Neuronal stem cell (in vitro differentiated cells): Measurements from ENCODE around the gene AVPR2.

Experiments used
- DNase-seq: peaks from one replicate; pipeline ENCODE4 v3.0.0-alpha.2; 2013; ENCODE audit warnings: low spot score
- H2AFZ ChIP-seq: one replicate; pipeline ENCODE4 v1.6.1; 2013; ENCODE audit warnings: mild to moderate bottlenecking, low read length, inconsistent platforms
- H2AK5ac ChIP-seq: 2 replicates; pipeline ENCODE4 v1.6.1; 2013; ENCODE audit warnings: low read depth, mild to moderate bottlenecking, inconsistent platforms, low read length, moderate library complexity, mixed read lengths
- H2BK120ac ChIP-seq: 2 replicates; pipeline ENCODE4 v1.6.1; 2013; ENCODE audit warnings: low read depth, mild to moderate bottlenecking, inconsistent platforms, low read length, moderate library complexity, mixed read lengths
- H2BK12ac ChIP-seq: one replicate; pipeline ENCODE4 v1.6.1; 2013; ENCODE audit warnings: low read length, inconsistent platforms
- H2BK15ac ChIP-seq: 2 replicates; pipeline ENCODE4 v1.6.1; 2013; ENCODE audit warnings: mild to moderate bottlenecking, low read length, inconsistent platforms, mixed read lengths
- H2BK5ac ChIP-seq: one replicate; pipeline ENCODE4 v1.6.1; 2013; ENCODE audit warnings: inconsistent platforms, mild to moderate bottlenecking, low read length, moderate library complexity
- H3K14ac ChIP-seq: one replicate; pipeline ENCODE4 v1.6.1; 2013; ENCODE audit warnings: low read length, inconsistent platforms
- H3K18ac ChIP-seq: 2 replicates; pipeline ENCODE4 v1.6.1; 2013; ENCODE audit warnings: low read length, inconsistent platforms
- H3K23ac ChIP-seq: 2 replicates; pipeline ENCODE4 v1.6.1; 2013; ENCODE audit warnings: low read depth, mild to moderate bottlenecking, mixed read lengths, low read length, inconsistent platforms; ENCODE audit not compliant: poor library complexity
- H3K27ac ChIP-seq: replicated peaks from 3 replicates; pipeline ENCODE4 v1.5.1; 2013; ENCODE audit warnings: low read length, inconsistent platforms
- H3K27me3 ChIP-seq, 3 experiments: 2 replicates each; pipeline ENCODE4 v1.6.1; 2013; ENCODE audit warnings: low read length in 3 of 3, mild to moderate bottlenecking in 2 of 3, inconsistent platforms in 1 of 3, low read depth in 1 of 3, mixed read lengths in 1 of 3, moderate library complexity in 1 of 3; ENCODE audit not compliant: control insufficient read depth in 3 of 3, insufficient read depth in 3 of 3
- H3K36me3 ChIP-seq, 2 donors: replicated peaks in 1 of 2; 2 replicates each; pipeline ENCODE4 v1.6.1; 2013; ENCODE audit warnings: low read length in 2 of 2; ENCODE audit not compliant: control insufficient read depth in 2 of 2, insufficient read depth in 2 of 2
- H3K4ac ChIP-seq: 2 replicates; pipeline ENCODE4 v1.6.1; 2013; ENCODE audit warnings: inconsistent platforms, mild to moderate bottlenecking, low read length, moderate library complexity
- H3K4me1 ChIP-seq, 2 donors: 1 replicate in 1 of 2; 2 replicates in 1 of 2; pipeline ENCODE4 v1.6.1; 2013; ENCODE audit warnings: low read length in 2 of 2, low read depth in 1 of 2; ENCODE audit not compliant: control insufficient read depth in 2 of 2, insufficient read depth in 1 of 2
- H3K4me2 ChIP-seq: one replicate; pipeline ENCODE4 v1.6.1; 2013; ENCODE audit warnings: mild to moderate bottlenecking, low read length, inconsistent platforms; ENCODE audit not compliant: insufficient read depth, poor library complexity, severe bottlenecking
- H3K4me3 ChIP-seq, 2 donors: 2 replicates each; pipeline ENCODE4 v1.5.1; 2013; ENCODE audit warnings: low read length in 2 of 2, mild to moderate bottlenecking in 2 of 2, inconsistent platforms in 1 of 2, moderate library complexity in 1 of 2
- H3K79me1 ChIP-seq: one replicate; pipeline ENCODE4 v1.6.1; 2013; ENCODE audit warnings: low read depth, mild to moderate bottlenecking, inconsistent platforms, low read length, moderate library complexity
- H3K9ac ChIP-seq: one replicate; pipeline ENCODE4 v1.6.1; 2013; ENCODE audit warnings: mild to moderate bottlenecking, low read depth, low read length, inconsistent platforms; ENCODE audit not compliant: poor library complexity
- H3K9me3 ChIP-seq, 2 donors: replicated peaks in 1 of 2; 2 replicates each; pipeline versions ENCODE3 to v1.6.1; 2013; ENCODE audit warnings: low read length in 2 of 2, mild to moderate bottlenecking in 2 of 2, inconsistent platforms in 1 of 2, low read depth in 1 of 2, mixed read lengths in 1 of 2, moderate library complexity in 1 of 2; ENCODE audit not compliant: control insufficient read depth in 2 of 2, insufficient read depth in 1 of 2
- H4K8ac ChIP-seq: one replicate; pipeline ENCODE4 v1.6.1; 2013; ENCODE audit warnings: low read depth, mild to moderate bottlenecking, inconsistent platforms, low read length, moderate library complexity
- H4K91ac ChIP-seq: one replicate; pipeline ENCODE4 v1.6.1; 2013; ENCODE audit warnings: low read length, low read depth, mild to moderate bottlenecking, inconsistent platforms; ENCODE audit not compliant: poor library complexity
- WGBS, 2 donors: extraction: QIAGEN DNeasy Blood & Tissue Kit; methylation state at CpG; one replicate each; pipeline ENCODE4 v1.1.7; 2013; ENCODE audit warnings: missing lambda C conversion rate in 2 of 2, mixed read lengths in 1 of 2; ENCODE audit not compliant: insufficient read length in 2 of 2, insufficient replicate concordance in 1 of 2; ENCODE audit errors: extremely low coverage in 2 of 2; 5-methylcytosine and 5-hydroxymethylcytosine counted together

AVPR2 gene

DNA sequence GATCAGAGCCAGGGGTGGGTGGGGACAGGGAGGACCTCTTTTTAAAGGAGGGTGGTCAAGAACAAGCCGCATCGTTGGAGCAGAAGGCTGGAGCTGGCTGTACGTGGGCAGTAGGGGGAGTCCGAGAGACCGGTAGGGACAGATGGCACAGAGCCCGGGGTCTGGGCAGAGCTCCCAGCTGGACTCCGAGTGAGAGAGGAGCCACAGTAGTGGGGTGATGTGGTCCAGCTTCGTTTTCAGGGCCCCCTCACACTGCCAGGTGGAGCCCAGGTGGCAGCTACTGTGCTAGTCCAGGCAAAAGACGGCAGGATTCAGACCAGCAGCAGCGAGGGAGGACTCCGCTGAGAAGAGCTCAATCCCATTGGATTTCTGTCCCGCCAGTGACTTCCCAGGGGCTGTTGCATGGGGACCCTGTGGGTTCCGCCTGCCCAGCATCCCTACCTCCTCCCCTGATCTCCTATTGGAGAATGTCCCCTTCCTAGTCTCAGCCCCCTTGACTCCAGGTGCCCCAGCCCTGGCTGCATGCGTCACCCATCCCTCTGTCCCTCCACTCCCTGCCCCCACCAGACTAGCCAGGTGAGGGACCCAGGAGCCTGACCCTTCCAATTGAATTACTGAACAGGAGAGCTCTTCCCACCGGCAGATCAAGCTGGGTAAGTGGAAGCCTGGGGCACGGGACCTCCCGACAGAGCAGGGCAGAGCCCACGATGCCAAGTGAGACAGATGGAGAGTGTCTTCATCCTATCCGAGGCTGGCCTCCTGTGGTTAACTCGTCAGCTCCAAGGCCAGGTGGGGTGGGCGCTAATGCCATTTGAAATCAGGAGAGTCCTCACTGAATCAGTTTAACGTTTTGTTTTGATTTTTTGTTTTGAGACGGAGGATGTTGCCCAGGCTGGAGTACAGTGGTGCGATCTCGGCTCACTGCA is 18.7 kb downstream of the AVPR2 start:
- no peaks in the 10 kb centered on the region for H3K79me1 ChIP-seq
- H3K4me2 ChIP-seq: no peak overlapping the region
- no CpG with 5 or more reads among the region's 25 CpGs for WGBS, 2 donors
- no peak overlapping the region for H3K9ac ChIP-seq
- H3K4me1 ChIP-seq: peaks cover 11 to 28% of the 10 kb centered on the region in 2 donors
- H3K4me3 ChIP-seq: no peak overlapping the region
- no peak overlapping the region for H2BK15ac ChIP-seq
- DNase-seq: no peak
- H3K14ac ChIP-seq: no peak overlapping the region
- H3K4ac ChIP-seq: no peak overlapping the region
- no peak overlapping the region for H3K23ac ChIP-seq
- H2BK12ac ChIP-seq: no peak overlapping the region
- H2AK5ac ChIP-seq: no peak overlapping the region
- H3K9me3 ChIP-seq: no peaks in the 10 kb centered on the region
- no peak overlapping the region for H3K27ac ChIP-seq
- no peak overlapping the region for H2AFZ ChIP-seq
- H2BK5ac ChIP-seq: no peak overlapping the region
- H3K18ac ChIP-seq: no peak overlapping the region
- no peak overlapping the region for H4K91ac ChIP-seq
- H3K27me3 ChIP-seq: peaks cover 0 to 48% (median 5%) of the 10 kb centered on the region in 3 experiments
- no peak overlapping the region for H4K8ac ChIP-seq
- H3K36me3 ChIP-seq: no peaks in the 10 kb centered on the region
- H2BK120ac ChIP-seq: no peak overlapping the region

DNA sequence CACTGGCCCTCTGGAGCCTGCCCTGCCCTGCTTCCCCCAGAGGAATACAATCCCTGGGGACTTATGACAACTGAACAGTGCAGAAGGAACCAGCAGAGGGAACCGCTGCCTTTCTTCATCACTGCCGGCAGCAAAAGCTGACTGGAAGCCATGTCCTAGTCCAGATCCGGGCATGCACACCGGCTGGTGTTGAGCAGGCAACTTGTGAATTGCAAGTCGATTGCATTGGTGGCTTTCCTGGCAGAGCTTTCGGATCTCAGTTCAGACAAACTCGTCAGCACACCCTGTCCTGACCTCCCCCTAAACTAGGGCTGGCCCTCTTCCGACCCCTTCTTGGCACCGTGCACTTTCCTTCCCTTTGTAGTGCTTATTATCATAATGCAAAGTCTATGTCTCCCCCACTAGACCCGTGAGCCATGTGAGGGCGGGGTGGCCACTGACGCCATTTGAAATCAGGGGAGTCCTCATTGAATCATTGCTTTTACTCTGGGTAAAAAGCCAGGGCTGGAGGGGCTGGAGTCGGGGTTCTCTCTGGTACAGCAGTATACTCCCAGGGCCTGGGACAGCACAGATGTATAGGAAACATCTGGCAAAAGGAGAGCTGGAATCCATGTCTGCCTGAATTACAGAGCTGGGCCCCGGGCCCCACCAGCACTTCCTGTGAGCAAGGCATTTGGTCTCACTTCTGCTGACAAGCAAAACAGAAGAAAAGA is 19.8 kb downstream of the AVPR2 start:
- Histone ChIP-seq H2BK120ac (no peak overlapping the region), H4K91ac (no peak overlapping the region), H2AFZ (peak overlapping the region; percentile 58), H3K4ac (no peak overlapping the region), H2BK12ac (no peak overlapping the region), H2BK15ac (no peak overlapping the region), H3K4me1 (peaks cover 11 to 28% of the 10 kb centered on the region in 2 donors), H3K23ac (no peak overlapping the region), H3K18ac (no peak overlapping the region), H3K4me3 (no peak overlapping the region), H3K27ac (no peak overlapping the region), H3K27me3 (peaks cover 0 to 37% (median 5%) of the 10 kb centered on the region in 3 experiments), H3K79me1 (no peaks in the 10 kb centered on the region), H3K14ac (no peak overlapping the region), H4K8ac (no peak overlapping the region), H3K4me2 (no peak overlapping the region), H2AK5ac (no peak overlapping the region), H2BK5ac (no peak overlapping the region), H3K36me3 (peaks cover 0 to 4% of the 10 kb centered on the region in 2 donors), H3K9me3 (no peaks in the 10 kb centered on the region), H3K9ac (no peak overlapping the region)
- no CpG with 5 or more reads among the region's 14 CpGs for WGBS, 2 donors
- no peak for DNase-seq

DNA sequence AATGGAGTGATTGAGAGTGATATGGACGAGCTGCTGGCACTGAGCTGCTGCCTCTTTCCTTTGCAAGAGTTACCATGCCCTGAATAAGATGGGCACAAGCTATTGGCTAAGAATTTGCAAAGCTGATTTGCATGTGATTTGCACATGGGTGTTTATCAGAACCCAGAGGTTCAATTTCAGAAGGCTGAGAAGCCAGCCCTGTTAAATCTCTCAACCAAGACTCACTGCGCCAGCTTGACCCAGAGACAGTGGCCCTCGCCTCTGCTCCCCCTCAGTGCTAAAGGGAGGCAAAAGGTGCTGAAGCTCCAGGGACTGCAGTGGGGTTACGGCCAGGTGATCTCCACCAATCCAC is 20.9 kb downstream of the AVPR2 start:
- no peak overlapping the region for H4K91ac ChIP-seq
- H3K4ac ChIP-seq: no peak overlapping the region
- H2BK12ac ChIP-seq: no peak overlapping the region
- H3K14ac ChIP-seq: no peak overlapping the region
- peak overlapping the region; percentile 34 for H3K23ac ChIP-seq
- H3K36me3 ChIP-seq: peaks cover 0 to 11% of the 10 kb centered on the region in 2 donors
- H3K18ac ChIP-seq: no peak overlapping the region
- no peak overlapping the region for H3K27ac ChIP-seq
- no peak overlapping the region for H2BK15ac ChIP-seq
- H3K4me2 ChIP-seq: no peak overlapping the region
- H2AFZ ChIP-seq: no peak overlapping the region
- WGBS, 2 donors: no CpG with 5 or more reads among the region's 4 CpGs
- no peaks in the 10 kb centered on the region for H3K79me1 ChIP-seq
- H3K9ac ChIP-seq: no peak overlapping the region
- H2BK120ac ChIP-seq: no peak overlapping the region
- no peaks in the 10 kb centered on the region for H3K9me3 ChIP-seq
- no peak overlapping the region for H2AK5ac ChIP-seq
- no peak overlapping the region for H4K8ac ChIP-seq
- no peak overlapping the region for H2BK5ac ChIP-seq
- peaks cover 0 to 38% (median 5%) of the 10 kb centered on the region in 3 experiments for H3K27me3 ChIP-seq
- no peak overlapping the region for H3K4me3 ChIP-seq
- peaks cover 11 to 28% of the 10 kb centered on the region in 2 donors for H3K4me1 ChIP-seq
- DNase-seq: no peak
